Stomach smooth muscle (tissue), 2 donors: ENCODE data around the gene ANLN.

Experiments
- H3K27ac ChIP-seq: one replicate; pipeline ENCODE4 v1.7.0; 2013; ENCODE audit warnings: mild to moderate bottlenecking, low read length, inconsistent platforms
- H3K27me3 ChIP-seq, 2 donors: one replicate each; pipeline ENCODE4 v1.7.0; 2013; ENCODE audit warnings: low read length in 2 of 2; ENCODE audit not compliant: insufficient read depth in 2 of 2, control insufficient read depth in 1 of 2
- H3K36me3 ChIP-seq, 2 donors: one replicate each; pipeline ENCODE4 v1.7.0; 2013; ENCODE audit warnings: low read length in 2 of 2; ENCODE audit not compliant: control insufficient read depth in 2 of 2, insufficient read depth in 2 of 2
- H3K4me1 ChIP-seq: one replicate; pipeline ENCODE4 v1.7.0; 2013; ENCODE audit warnings: low read length; ENCODE audit not compliant: control insufficient read depth, insufficient read depth
- H3K4me3 ChIP-seq, 2 donors: one replicate each; pipeline ENCODE4 v1.7.0; 2013; ENCODE audit warnings: low read length in 2 of 2
- H3K9ac ChIP-seq, 2 donors: one replicate each; pipeline ENCODE4 v1.7.0; 2013; ENCODE audit warnings: low read length in 2 of 2, mild to moderate bottlenecking in 1 of 2
- H3K9me3 ChIP-seq, 2 donors: one replicate each; pipeline ENCODE4 v1.7.0; 2013; ENCODE audit warnings: low read length in 2 of 2; ENCODE audit not compliant: control insufficient read depth in 2 of 2
- donor health status: healthy.
- donor health status: Pancreatic carcinoma.

Gene ANLN

DNA sequence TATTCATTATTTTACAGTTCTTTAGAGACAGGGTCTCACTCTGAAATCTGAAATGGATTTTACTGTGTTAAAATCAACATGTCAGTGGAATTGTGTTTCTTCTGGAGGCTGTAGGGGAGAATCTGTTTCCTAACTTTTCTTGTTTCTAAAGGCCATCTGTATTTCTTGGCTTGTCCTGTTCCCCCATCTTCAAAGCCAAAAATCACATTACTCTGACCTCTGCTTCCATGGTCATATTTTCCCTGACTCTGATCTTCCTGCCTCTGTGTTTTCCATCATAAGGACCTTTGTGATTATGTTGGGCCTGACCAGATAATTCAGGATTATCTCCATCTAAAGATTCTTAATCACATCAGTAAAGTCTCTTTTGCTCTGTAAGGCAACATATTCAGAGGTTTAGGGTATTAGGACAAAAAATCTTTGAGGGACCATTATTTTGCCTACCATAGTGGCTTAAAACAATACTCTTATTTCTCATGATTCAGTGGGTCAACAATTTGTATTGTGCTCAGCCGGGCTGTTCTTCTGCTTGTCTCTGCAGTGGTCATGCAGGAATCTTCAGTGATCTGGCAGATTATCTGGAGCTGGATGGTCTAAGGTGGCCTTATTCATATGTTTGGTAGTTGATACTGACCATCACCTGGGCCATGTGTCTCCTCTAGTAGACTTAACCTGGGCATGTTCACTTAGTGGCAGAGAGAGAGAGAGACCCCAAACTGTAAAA lies 5.7 kb downstream of the ANLN start:
- no peaks in the 10 kb centered on the region for H3K27me3 ChIP-seq
- no peaks in the 10 kb centered on the region for H3K36me3 ChIP-seq
- H3K27ac ChIP-seq, result no peak overlapping the region
- no peaks in the 10 kb centered on the region for H3K4me1 ChIP-seq
- H3K9ac ChIP-seq, result no peak overlapping the region
- H3K4me3 ChIP-seq, result no peak overlapping the region
- no peaks in the 10 kb centered on the region for H3K9me3 ChIP-seq

DNA sequence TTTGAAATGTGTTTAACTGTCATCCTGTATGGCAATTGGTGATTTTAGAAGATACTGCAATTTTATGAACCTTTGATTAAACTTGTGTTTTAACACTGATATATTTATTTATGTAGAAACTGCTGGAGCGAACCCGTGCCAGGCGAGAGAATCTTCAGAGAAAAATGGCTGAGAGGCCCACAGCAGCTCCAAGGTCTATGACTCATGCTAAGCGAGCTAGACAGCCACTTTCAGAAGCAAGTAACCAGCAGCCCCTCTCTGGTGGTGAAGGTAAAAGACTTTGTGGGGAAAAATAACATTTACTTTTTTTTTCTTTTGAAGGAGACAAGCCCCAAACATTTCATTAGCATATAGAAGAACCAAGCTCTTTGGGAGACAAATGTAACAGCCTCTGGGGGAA lies 6.5 kb downstream of the ANLN start:
- no peaks in the 10 kb centered on the region for H3K4me1 ChIP-seq
- no peaks in the 10 kb centered on the region for H3K27me3 ChIP-seq
- H3K36me3 ChIP-seq, result no peaks in the 10 kb centered on the region
- no peak overlapping the region for H3K9ac ChIP-seq
- no peaks in the 10 kb centered on the region for H3K9me3 ChIP-seq
- no peak overlapping the region for H3K27ac ChIP-seq
- H3K4me3 ChIP-seq, result no peak overlapping the region

DNA sequence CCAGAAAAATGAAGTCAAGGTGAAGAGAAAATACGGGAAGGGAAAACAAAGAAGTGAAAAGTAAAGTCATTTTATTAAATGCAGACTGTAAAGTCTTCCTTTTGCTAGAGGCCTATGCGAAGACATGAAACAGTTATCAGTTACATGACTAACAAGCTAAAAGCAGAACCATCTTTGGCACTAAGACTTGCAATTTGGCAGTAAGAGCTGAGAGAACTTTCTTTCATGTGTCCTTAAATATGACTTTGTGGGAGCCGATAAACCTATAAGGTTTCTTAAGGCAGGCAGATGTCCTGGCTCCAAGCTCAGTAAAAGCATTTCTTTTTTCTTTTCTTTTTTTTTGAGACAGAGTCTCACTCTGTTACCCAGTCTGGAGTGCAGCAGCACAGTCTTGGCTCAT lies 10.4 kb downstream of the ANLN start:
- H3K36me3 ChIP-seq, result no peaks in the 10 kb centered on the region
- no peaks in the 10 kb centered on the region for H3K9me3 ChIP-seq
- no peak overlapping the region for H3K9ac ChIP-seq
- no peak overlapping the region for H3K4me3 ChIP-seq
- no peaks in the 10 kb centered on the region for H3K27me3 ChIP-seq
- H3K4me1 ChIP-seq, result no peaks in the 10 kb centered on the region
- H3K27ac ChIP-seq, result no peak overlapping the region

DNA sequence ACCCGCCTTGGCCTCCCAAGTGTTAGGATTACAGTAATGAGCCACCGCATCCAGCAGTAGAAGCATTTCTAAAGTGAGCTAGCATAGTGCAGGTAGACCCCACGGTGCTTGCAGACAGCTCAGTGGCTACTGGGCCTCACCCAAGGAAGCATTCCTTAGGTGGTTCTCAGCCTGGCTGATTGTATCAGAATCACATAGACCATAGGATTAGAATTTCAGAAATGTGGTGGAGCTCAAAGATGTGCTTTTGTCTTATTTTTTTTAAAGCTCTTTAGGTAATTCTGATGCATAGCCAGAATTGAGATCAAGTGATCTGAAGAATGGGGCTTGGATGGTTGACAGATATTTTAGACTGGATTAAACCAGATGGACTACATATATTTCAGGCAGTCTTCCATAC lies 10.9 kb downstream of the ANLN start:
- H3K36me3 ChIP-seq, result no peaks in the 10 kb centered on the region
- no peak overlapping the region for H3K4me3 ChIP-seq
- no peaks in the 10 kb centered on the region for H3K27me3 ChIP-seq
- H3K9ac ChIP-seq, result no peak overlapping the region
- H3K4me1 ChIP-seq, result no peaks in the 10 kb centered on the region
- no peaks in the 10 kb centered on the region for H3K9me3 ChIP-seq
- no peak overlapping the region for H3K27ac ChIP-seq

DNA sequence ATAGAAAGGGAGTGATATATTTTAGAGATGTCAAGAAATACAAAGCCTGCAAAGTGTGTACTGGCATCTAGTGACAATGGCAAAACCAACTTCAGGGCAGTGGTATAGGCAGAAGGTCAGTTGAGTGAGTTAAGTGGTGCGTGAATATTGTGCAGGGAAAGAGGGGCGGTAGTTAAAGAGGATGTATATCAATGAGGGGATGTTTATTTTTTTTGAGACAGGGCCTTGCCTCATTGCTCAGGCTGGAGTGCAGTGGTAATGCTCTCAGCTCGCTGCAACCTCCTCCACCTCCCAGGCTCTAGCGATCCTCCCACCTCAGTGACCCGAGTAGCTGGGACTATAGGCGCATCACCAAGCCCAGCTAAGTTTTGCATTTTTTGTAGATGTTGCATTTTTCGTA lies 13.8 kb downstream of the ANLN start:
- Histone ChIP-seq H3K27ac (no peak overlapping the region), H3K36me3 (no peaks in the 10 kb centered on the region), H3K4me1 (no peaks in the 10 kb centered on the region), H3K27me3 (no peaks in the 10 kb centered on the region), H3K9ac (no peak overlapping the region), H3K9me3 (no peaks in the 10 kb centered on the region), H3K4me3 (no peak overlapping the region)

DNA sequence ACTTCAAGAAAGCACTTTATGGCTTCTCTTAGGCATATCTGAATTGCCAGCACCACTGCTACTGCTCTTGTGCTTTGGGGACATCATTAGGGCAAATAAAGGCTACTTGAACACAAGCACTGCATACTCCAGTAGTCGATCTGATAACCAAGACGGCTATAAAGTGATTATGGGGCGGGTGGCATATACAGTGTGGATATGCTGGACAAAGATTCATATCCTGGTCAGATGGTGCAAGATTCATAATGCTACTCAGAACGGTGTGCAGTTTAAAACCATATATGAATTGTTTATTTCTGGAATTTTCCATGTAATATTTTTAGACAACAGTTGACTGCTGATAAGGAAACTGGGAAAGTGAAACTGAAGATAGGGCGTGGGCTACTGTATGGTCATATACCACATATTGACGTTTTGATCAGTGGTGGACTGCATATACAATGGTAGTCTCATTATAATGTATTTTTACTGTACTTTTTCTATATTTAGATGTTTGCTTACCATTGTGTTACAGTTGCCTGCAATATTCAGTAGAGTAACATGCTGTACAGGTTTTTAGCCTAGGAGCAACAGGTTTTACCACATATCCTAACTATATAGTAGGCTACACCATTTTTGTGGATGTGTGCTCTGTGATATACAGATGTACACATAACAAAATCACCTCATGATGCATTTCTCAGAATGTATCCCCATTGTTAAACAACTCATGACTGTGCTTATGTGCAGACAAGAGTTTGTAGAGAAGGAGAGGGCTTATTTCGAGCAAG lies 15.2 kb downstream of the ANLN start:
- Histone ChIP-seq H3K9ac (no peak overlapping the region), H3K27ac (no peak overlapping the region), H3K4me1 (no peaks in the 10 kb centered on the region), H3K36me3 (no peaks in the 10 kb centered on the region), H3K9me3 (no peaks in the 10 kb centered on the region), H3K4me3 (no peak overlapping the region), H3K27me3 (no peaks in the 10 kb centered on the region)

DNA sequence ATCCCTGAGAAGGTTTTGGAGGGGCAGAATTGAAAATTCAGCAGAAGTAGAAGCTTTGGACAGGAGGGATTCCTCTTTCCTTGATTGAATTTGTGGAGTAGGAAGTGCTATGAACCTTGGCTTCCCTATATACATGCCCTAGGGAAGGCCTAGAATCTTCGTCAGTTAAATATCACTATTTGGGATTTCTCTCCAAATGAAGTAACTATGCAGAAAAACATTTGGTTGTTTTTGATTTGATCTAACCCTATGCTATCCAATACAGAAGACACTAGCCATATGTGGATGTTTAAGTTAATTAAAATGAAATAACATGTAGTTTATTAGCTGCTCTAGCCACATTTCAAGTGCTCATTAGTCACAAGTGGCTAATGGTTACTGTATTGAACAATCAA lies 15.7 kb downstream of the ANLN start:
- Histone ChIP-seq H3K27me3 (no peaks in the 10 kb centered on the region), H3K4me3 (no peak overlapping the region)

DNA sequence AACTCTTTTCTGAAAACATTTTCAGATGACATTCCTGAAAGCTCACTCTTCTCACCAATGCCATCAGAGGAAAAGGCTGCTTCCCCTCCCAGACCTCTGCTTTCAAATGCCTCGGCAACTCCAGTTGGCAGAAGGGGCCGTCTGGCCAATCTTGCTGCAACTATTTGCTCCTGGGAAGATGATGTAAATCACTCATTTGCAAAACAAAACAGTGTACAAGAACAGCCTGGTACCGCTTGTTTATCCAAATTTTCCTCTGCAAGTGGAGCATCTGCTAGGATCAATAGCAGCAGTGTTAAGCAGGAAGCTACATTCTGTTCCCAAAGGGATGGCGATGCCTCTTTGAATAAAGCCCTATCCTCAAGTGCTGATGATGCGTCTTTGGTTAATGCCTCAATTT lies 16.5 kb downstream of the ANLN start:
- H3K4me3 ChIP-seq, result no peak overlapping the region

More for the DNA sequence above, 15.7 kb downstream of the ANLN start:
- Histone ChIP-seq H3K9me3 (no peaks in the 10 kb centered on the region), H3K4me1 (no peaks in the 10 kb centered on the region), H3K9ac (no peak overlapping the region), H3K27ac (no peak overlapping the region), H3K36me3 (no peaks in the 10 kb centered on the region)

DNA sequence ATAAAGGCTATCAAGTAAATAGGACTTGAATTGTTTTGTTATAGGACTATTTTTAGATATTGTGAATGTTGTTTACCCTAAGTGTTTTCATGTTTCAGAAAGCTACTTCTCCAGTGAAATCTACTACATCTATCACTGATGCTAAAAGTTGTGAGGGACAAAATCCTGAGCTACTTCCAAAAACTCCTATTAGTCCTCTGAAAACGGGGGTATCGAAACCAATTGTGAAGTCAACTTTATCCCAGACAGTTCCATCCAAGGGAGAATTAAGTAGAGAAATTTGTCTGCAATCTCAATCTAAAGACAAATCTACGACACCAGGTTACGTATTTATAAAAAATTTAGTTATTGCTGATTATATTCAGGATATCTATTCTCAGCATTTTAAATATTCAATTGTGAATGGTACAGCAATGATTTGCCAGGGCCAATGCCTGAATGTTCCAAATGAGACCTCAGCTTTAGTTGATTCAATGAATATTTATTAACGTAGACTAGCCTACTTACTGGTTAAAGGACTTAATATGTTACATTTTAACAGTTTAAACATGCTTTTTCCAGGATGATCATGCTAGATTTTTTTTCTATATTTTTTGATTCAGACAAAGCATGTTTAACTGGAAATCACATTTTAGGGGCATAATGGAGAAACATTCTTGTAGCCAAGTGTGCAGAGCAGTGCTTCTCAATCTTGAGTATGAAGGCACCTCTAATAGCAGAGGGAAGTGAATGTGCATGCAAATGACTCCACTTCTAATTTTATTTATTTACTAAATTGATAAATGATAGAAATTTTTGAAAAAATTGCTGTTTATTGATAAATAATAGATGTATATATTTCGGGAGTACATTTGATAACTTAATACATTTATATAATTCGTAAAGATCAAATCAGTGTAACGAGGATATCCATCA lies 18.2 kb downstream of the ANLN start:
- Histone ChIP-seq H3K4me3 (no peak overlapping the region), H3K4me1 (no peaks in the 10 kb centered on the region), H3K9me3 (no peaks in the 10 kb centered on the region), H3K27me3 (no peaks in the 10 kb centered on the region), H3K27ac (no peak overlapping the region), H3K36me3 (no peaks in the 10 kb centered on the region), H3K9ac (no peak overlapping the region)

More for the DNA sequence above, 16.5 kb downstream of the ANLN start:
- no peaks in the 10 kb centered on the region for H3K9me3 ChIP-seq
- no peaks in the 10 kb centered on the region for H3K36me3 ChIP-seq
- no peaks in the 10 kb centered on the region for H3K27me3 ChIP-seq
- H3K27ac ChIP-seq, result no peak overlapping the region
- no peaks in the 10 kb centered on the region for H3K4me1 ChIP-seq
- no peak overlapping the region for H3K9ac ChIP-seq

DNA sequence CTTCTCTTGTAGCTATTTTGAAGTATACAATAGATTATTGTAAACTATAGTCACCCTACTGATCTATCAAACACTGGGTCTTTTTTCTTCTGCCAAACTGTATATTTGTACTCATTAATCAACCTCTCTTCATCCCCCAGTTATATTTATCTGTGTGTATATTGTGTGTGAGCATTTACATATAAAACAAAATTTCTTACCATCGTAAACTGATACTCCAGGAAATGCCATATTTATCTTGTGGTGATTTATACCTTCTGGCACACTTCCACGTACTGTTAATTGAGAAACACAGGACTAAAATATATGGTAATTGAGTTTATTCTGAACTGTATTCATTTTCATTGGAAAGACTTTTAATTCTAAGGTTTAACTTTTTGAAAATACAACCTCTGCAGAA lies 18.9 kb downstream of the ANLN start:
- no peaks in the 10 kb centered on the region for H3K4me1 ChIP-seq
- no peak overlapping the region for H3K9ac ChIP-seq
- no peak overlapping the region for H3K27ac ChIP-seq
- H3K9me3 ChIP-seq, result no peaks in the 10 kb centered on the region
- H3K36me3 ChIP-seq, result no peaks in the 10 kb centered on the region
- H3K27me3 ChIP-seq, result no peaks in the 10 kb centered on the region
- no peak overlapping the region for H3K4me3 ChIP-seq
